Measurements from ENCODE around the gene RNF186.

Gene RNF186

GRCh38 chr1:19765623-19766022 is 49.5 kb downstream of the RNF186 start (continued):
- no peak for TF ChIP-seq ZNF488 (tag by site-specific recombination; IDR thresholded peaks at IDR 0.05)
- TF ChIP-seq ZNF37A (tag by site-specific recombination; IDR thresholded peaks at IDR 0.05), result no peak

GRCh38 chr1:19764848-19765247 is 50.2 kb downstream of the RNF186 start:
- no peak for TF ChIP-seq SCRT2 (tag by site-specific recombination; IDR thresholded peaks at IDR 0.05)
- TF ChIP-seq ZNF560 (tag by site-specific recombination; IDR thresholded peaks at IDR 0.05; ENCODE audit: borderline replicate concordance), result no peak
- TF ChIP-seq ZNF302 (tag by site-specific recombination; IDR thresholded peaks at IDR 0.05; ENCODE audit: low read depth), result no peak
- no peak for TF ChIP-seq ZBTB44 (tag by site-specific recombination; IDR thresholded peaks at IDR 0.05)
- no peak for TF ChIP-seq PRDM2 (tag by site-specific recombination; IDR thresholded peaks at IDR 0.05; ENCODE audit: borderline replicate concordance)
- no peak for TF ChIP-seq PBX3 (CRISPR knock-in tag; IDR thresholded peaks at IDR 0.05)
- no peak for TF ChIP-seq ZNF530 (tag by site-specific recombination; IDR thresholded peaks at IDR 0.05; ENCODE audit: low read depth)
- no peak overlapping the region for H3K4me3 ChIP-seq (ENCODE audit: low read depth, low read length)
- ChIA-PET CTCF (interaction anchor here (0.7 to 1.4 kb wide), 4 partner anchors 24 to 111 kb away, joined by 3 to 4 read pairs (median 4); no protein-coding TSS in a partner anchor), POLR2A (no interaction called here)
- H3K36me3 ChIP-seq (ENCODE audit: control insufficient read depth in 2 of 2, insufficient read depth in 1 of 2, low read length in 2 of 2), result no peaks in the 10 kb centered on the region
- no peaks in the 10 kb centered on the region for H3K4me1 ChIP-seq (ENCODE audit: control insufficient read depth, insufficient read depth, low read length)
- no peaks in the 10 kb centered on the region for H3K9me3 ChIP-seq (ENCODE audit: control insufficient read depth, insufficient read depth, low read depth, low read length)
- no peak overlapping the region for H3K27ac ChIP-seq (ENCODE audit: extremely low read depth, low read depth, low read length)
